GM12878 (cell line): ENCODE data around the gene KIRREL2. TPM values are rescaled to one million over a fixed set of nuclear protein-coding genes. Genes with fewer than 3 reads are reported as not detected.

Experiments used
- ATAC-seq: fragments of 200-7000 bp; cut with Tn5 transposase; 3 replicates; pipeline ENCODE4 v1.9.1; 2020; ENCODE audit warnings: mild to moderate bottlenecking, moderate library complexity
- BruUV-seq: library from RNA; stranded (reverse); fragments of 400-500 nt; replicated peaks from 2 replicates; lab custom pipeline; 2021; lab: Mats Ljungman, UMichigan
- CTCF ChIA-PET: fragments of 300-600 bp; sonication (Branson Sonifier 250); formaldehyde crosslinking; extraction: SDS; loops from one replicate; lab custom pipeline; 2021; ENCODE audit warnings: inconsistent platforms; lab: Yijun Ruan, JAX
- POLR2A ChIA-PET: fragments of 350-600 bp; formaldehyde crosslinking; extraction: SDS; loops from one replicate; lab custom pipeline; 2021; ENCODE audit warnings: inconsistent platforms; lab: Charles Lee
- RAD21 ChIA-PET: fragments of 300-600 bp; sonication (Branson Sonifier 250); formaldehyde crosslinking; loops from one replicate; lab custom pipeline; 2023; ENCODE audit warnings: antibody characterized with exemption; ENCODE audit not compliant: unreplicated experiment; lab: Charles Lee
- SMC1A ChIA-PET: fragments of 300-600 bp; sonication (Branson Sonifier 250); formaldehyde crosslinking; loops from one replicate; lab custom pipeline; 2023; ENCODE audit not compliant: unreplicated experiment, uncharacterized antibody; lab: Charles Lee
- DNase-seq: peaks from one replicate; pipeline ENCODE4 v3.0.0-alpha.2; 2011; ENCODE audit warnings: low read depth, low spot score
- FAIRE-seq: peaks from 3 replicates; lab custom pipeline; 2011; peaks lifted over from hg19 to GRCh38; lab: Jason Lieb, UNC
- H2AFZ ChIP-seq: 2 replicates; pipeline ENCODE4 v1.6.0; 2011; ENCODE audit warnings: low read depth, low read length, control low read depth; ENCODE audit not compliant: control insufficient read depth
- H3K27ac ChIP-seq: 2 replicates; pipeline ENCODE4 v1.5.1; 2011; ENCODE audit warnings: control low read depth; ENCODE audit not compliant: control insufficient read depth, insufficient read depth
- H3K27me3 ChIP-seq, 2 experiments: replicated peaks in 1 of 2; 2 replicates each; pipeline versions ENCODE4 v1.6.0 to v1.6.1; 2011; ENCODE audit warnings: low read length in 1 of 2; ENCODE audit not compliant: control insufficient read depth in 2 of 2, insufficient read depth in 2 of 2
- H3K36me3 ChIP-seq, 2 experiments: 2 replicates each; pipeline ENCODE4 v1.5.1; 2011; ENCODE audit warnings: low read length in 1 of 2; ENCODE audit not compliant: control insufficient read depth in 2 of 2, insufficient read depth in 2 of 2
- H3K4me1 ChIP-seq: 2 replicates; pipeline ENCODE4 v1.6.1; 2011; ENCODE audit warnings: mild to moderate bottlenecking, low read length, moderate library complexity, mixed read lengths; ENCODE audit not compliant: control insufficient read depth, insufficient read depth
- H3K4me2 ChIP-seq: 2 replicates; pipeline ENCODE4 v1.6.0; 2011; ENCODE audit warnings: control low read depth; ENCODE audit not compliant: control insufficient read depth, insufficient read depth
- H3K4me3 ChIP-seq: fragments of 200-600 bp; sonication (generic); 2 replicates; pipeline ENCODE4 v1.5.1; 2016
- H3K79me2 ChIP-seq: 2 replicates; pipeline ENCODE4 v1.6.0; 2011; ENCODE audit warnings: low read length; ENCODE audit not compliant: control insufficient read depth, insufficient read depth
- H3K9ac ChIP-seq: 2 replicates; pipeline ENCODE4 v1.8.0; 2011; ENCODE audit warnings: low read length, control low read depth, mixed read lengths; ENCODE audit not compliant: control insufficient read depth, insufficient read depth
- H3K9me3 ChIP-seq: replicated peaks from 3 replicates; pipeline ENCODE4 v1.5.1; 2011; ENCODE audit warnings: mild to moderate bottlenecking, low read length; ENCODE audit not compliant: control insufficient read depth, insufficient read depth
- H4K20me1 ChIP-seq: 2 replicates; pipeline ENCODE4 v1.6.0; 2011; ENCODE audit not compliant: control insufficient read depth, insufficient read depth
- BCL11A ChIP-seq: IDR thresholded peaks from 2 replicates; pipeline ENCODE4 v1.6.1; 2011; ENCODE audit warnings: low read depth, low read length
- CBFB ChIP-seq: IDR thresholded peaks from 2 replicates; pipeline ENCODE4 v1.6.1; 2016; ENCODE audit warnings: antibody characterized with exemption, low read depth
- GABPA ChIP-seq: IDR thresholded peaks from 2 replicates; pipeline ENCODE4 v1.6.1; 2014; ENCODE audit warnings: antibody characterized with exemption, low read depth, mild to moderate bottlenecking, inconsistent platforms
- HDAC6 ChIP-seq: fragments of 200-600 bp; sonication (generic); IDR thresholded peaks from one replicate; pipeline ENCODE4 v1.8.0; 2017; ENCODE audit warnings: antibody characterized with exemption; ENCODE audit not compliant: unreplicated experiment
- IKZF1 ChIP-seq: fragments of 450-650 bp; conservative IDR thresholded peaks from 2 replicates; pipeline ENCODE4 v1.6.1; 2017; ENCODE audit warnings: antibody characterized with exemption, mild to moderate bottlenecking
- IRF4 ChIP-seq: IDR thresholded peaks from 2 replicates; pipeline ENCODE4 v1.6.1; 2011; ENCODE audit warnings: low read depth, low read length
- JUNB ChIP-seq: IDR thresholded peaks from 2 replicates; pipeline ENCODE4 v1.6.1; 2016; ENCODE audit warnings: antibody characterized with exemption, mild to moderate bottlenecking
- KLF5 ChIP-seq: fragments of 450-650 bp; IDR thresholded peaks from 2 replicates; pipeline ENCODE4 v1.6.1; 2014; ENCODE audit warnings: mild to moderate bottlenecking; ENCODE audit not compliant: partially characterized antibody
- MYB ChIP-seq: fragments of 150-350 bp; IDR thresholded peaks from 2 replicates; pipeline ENCODE4 v1.6.1; 2014; ENCODE audit warnings: mild to moderate bottlenecking, low read depth, low read length, borderline replicate concordance
- NFYA ChIP-seq: IDR thresholded peaks from 2 replicates; pipeline ENCODE4 v1.6.1; 2011; ENCODE audit warnings: low read depth, mild to moderate bottlenecking, low read length, improper control_type of control experiment, borderline replicate concordance
- NR2F1 ChIP-seq: fragments of 450-650 bp; conservative IDR thresholded peaks from 2 replicates; pipeline ENCODE4 v1.6.1; 2017; ENCODE audit warnings: mild to moderate bottlenecking
- PAX5 ChIP-seq: IDR thresholded peaks from 2 replicates; pipeline ENCODE4 v1.6.1; 2011; ENCODE audit warnings: low read depth, low read length, borderline replicate concordance
- TAF1 ChIP-seq: IDR thresholded peaks from 2 replicates; pipeline ENCODE4 v1.6.1; 2011; ENCODE audit warnings: mild to moderate bottlenecking, low read depth, low read length, borderline replicate concordance
- TARDBP ChIP-seq: IDR thresholded peaks from 2 replicates; pipeline ENCODE4 v1.6.1; 2016; ENCODE audit warnings: borderline replicate concordance
- WGBS: methylation state at CpG from one replicate; pipeline ENCODE4 v1.1.6; 2016; ENCODE audit warnings: low lambda C conversion rate; ENCODE audit not compliant: insufficient replicate concordance, insufficient coverage; ENCODE audit errors: missing lambda C conversion rate; 5-methylcytosine and 5-hydroxymethylcytosine counted together
- in situ Hi-C: fragments of 300-500 bp; cut with MboI; formaldehyde crosslinking; loops from 9 replicates; pipeline ENCODE4 v1.14.3; 2018; ENCODE audit warnings: mixed read lengths
- intact Hi-C: fragments of 100-400 bp; cut with micrococcal nuclease; formaldehyde crosslinking; loops from one replicate; pipeline ENCODE4 v1.14.2; 2022; ENCODE audit not compliant: unreplicated experiment
- polyA plus RNA-seq, 11 experiments: library from polyadenylated mRNA; depleted of rRNA in 4 of 11; unstranded in 6 of 11; stranded (reverse) in 5 of 11; fragments of >200 nt; fragmentation: Nextera tagmentation in 4 of 11; fragmentation: Illumina TruSeq in 1 of 11; extraction: Ambion mirVana in 4 of 11; extraction: Trizol in 1 of 11; gene quantifications; 1 replicate in 1 of 11; 2 replicates in 10 of 11; pipeline versions ENCODE4 v1.2.1 to v1.2.3, GENCODE V29; 2011 to 2016; ENCODE audit warnings: inconsistent platforms in 2 of 11, missing spikeins in 2 of 11, low read depth in 1 of 11
- total RNA-seq, 4 experiments: library from RNA; depleted of rRNA in 3 of 4; stranded (reverse); fragments of >200 nt in 3 of 4; fragmentation: Illumina TruSeq in 1 of 4; extraction: Trizol in 1 of 4; gene quantifications; 2 replicates each; pipeline versions ENCODE4 v1.2.1 to v1.2.3, GENCODE V29; 2013 to 2021
- TF ChIP-seq, protein P1 (sequence below): fragments of 450-650 bp; IDR thresholded peaks from 2 replicates; pipeline ENCODE4 v1.6.1; 2017; ENCODE audit warnings: mild to moderate bottlenecking, moderate library complexity
- TF ChIP-seq, protein P2 (sequence below): fragments of 450-650 bp; formaldehyde crosslinking; IDR thresholded peaks from 2 replicates; pipeline ENCODE4 v1.4.0; 2020; ENCODE audit warnings: mild to moderate bottlenecking, moderate library complexity

Gene KIRREL2
- total and polyA plus RNA-seq, 10 of the 15 experiments (the other 5 are each of a cell fraction or from before 2014, with no cell fraction given): 0.03 to 0.06 TPM; not detected in 8

DNA sequence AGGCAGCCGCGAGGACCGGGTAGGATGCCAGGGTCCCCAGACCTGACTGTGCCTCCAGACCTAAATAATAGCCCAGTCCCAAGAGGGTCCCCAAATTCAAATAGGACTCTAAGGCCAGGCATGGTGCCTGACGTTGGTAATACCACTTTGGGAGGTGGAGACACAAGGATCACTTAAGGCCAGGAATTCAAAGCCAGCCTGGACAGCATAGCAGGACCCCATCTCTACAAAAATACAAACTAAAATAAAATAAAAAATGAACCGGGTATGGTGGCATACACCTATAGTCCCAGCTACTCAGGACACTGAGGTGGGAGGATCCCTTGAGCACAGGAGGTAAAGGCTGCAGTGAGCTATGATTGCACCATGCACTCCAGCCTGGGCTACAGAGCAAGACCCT lies 6.3 kb downstream of the KIRREL2 start (continued):
- TF ChIP-seq TARDBP (no peak), PAX5 (no peak)

DNA sequence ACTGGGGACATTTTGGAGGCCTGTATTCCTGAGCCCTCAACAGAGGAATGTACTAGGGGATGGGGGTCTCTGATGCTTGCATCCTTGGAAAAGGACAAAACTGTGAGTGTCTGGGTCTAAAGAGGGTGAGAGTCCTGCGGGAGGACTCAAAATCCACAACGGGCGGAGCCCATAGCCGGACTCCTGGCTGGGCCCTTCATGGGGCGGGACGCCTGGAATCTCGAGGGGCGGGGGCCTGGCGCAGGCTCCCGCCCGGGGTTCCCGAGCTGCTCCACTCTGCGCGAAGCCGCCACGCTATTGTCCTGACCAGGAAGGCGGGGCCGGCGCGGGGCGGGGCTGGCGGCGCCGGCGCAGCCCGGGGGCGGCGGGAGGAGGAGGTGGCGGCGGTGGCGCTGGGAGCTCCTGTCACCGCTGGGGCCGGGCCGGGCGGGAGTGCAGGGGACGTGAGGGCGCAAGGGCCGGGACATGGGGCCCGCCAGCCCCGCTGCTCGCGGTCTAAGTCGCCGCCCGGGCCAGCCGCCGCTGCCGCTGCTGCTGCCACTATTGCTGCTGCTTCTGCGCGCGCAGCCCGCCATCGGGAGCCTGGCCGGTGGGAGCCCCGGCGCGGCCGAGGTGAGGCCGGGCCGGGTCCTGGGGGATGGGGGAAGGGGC lies 11.6 kb downstream of the KIRREL2 start, which contains the start of gene APLP1:
APLP1 (plus strand) TSS at position 403 of the 651 bp plus-strand sequence; CDS start at position 466, 63 bp downstream.
- in situ Hi-C loops: no loop called here
- H3K4me3 ChIP-seq: peak within 1 kb of the TSS; percentile 51; the same call in 1 of the 2 replicates
- SMC1A ChIA-PET: no interaction called here
- 2% methylated on average over 18 of the region's 60 CpGs for WGBS
- DNase-seq: no peak
- no peaks in the 10 kb centered on the region for H4K20me1 ChIP-seq
- CTCF ChIA-PET: interaction anchor here (1.1 kb wide), 1 partner anchor 11 kb away, joined by 3 read pairs; no protein-coding TSS in a partner anchor
- peak within 1 kb of the TSS; percentile 55 for H3K4me2 ChIP-seq
- H3K27me3 ChIP-seq: peaks cover 2 to 4% of the 10 kb centered on the region in 2 experiments; a peak in 1 of 4 replicates
- RAD21 ChIA-PET: interaction anchor here (1.5 kb wide), 1 partner anchor 63 kb away, joined by 6 read pairs; no protein-coding TSS in a partner anchor
- POLR2A ChIA-PET: interaction anchor here (0.6 kb wide), 1 partner anchor 106 kb away, joined by 6 read pairs; no protein-coding TSS in a partner anchor
- peak; percentile 88 for ATAC-seq
- no peak within 1 kb of the TSS for H2AFZ ChIP-seq
- intact Hi-C loops: no loop called here
- H3K9ac ChIP-seq: no peak within 1 kb of the TSS
- H3K79me2 ChIP-seq: no peaks in the 10 kb centered on the region
- H3K9me3 ChIP-seq: no peaks in the 10 kb centered on the region
- no peak for FAIRE-seq
- no TSS peak for BruUV-seq
- peaks cover 13% of the 10 kb centered on the region for H3K4me1 ChIP-seq
- no peaks in the 10 kb centered on the region for H3K36me3 ChIP-seq
- no peak within 1 kb of the TSS for H3K27ac ChIP-seq
- no peak for TF ChIP-seq CBFB
- TF ChIP-seq NFYA: no peak
- no peak for TF ChIP-seq JUNB
- TF ChIP-seq IRF4: no peak
- TF ChIP-seq, protein P1, sequence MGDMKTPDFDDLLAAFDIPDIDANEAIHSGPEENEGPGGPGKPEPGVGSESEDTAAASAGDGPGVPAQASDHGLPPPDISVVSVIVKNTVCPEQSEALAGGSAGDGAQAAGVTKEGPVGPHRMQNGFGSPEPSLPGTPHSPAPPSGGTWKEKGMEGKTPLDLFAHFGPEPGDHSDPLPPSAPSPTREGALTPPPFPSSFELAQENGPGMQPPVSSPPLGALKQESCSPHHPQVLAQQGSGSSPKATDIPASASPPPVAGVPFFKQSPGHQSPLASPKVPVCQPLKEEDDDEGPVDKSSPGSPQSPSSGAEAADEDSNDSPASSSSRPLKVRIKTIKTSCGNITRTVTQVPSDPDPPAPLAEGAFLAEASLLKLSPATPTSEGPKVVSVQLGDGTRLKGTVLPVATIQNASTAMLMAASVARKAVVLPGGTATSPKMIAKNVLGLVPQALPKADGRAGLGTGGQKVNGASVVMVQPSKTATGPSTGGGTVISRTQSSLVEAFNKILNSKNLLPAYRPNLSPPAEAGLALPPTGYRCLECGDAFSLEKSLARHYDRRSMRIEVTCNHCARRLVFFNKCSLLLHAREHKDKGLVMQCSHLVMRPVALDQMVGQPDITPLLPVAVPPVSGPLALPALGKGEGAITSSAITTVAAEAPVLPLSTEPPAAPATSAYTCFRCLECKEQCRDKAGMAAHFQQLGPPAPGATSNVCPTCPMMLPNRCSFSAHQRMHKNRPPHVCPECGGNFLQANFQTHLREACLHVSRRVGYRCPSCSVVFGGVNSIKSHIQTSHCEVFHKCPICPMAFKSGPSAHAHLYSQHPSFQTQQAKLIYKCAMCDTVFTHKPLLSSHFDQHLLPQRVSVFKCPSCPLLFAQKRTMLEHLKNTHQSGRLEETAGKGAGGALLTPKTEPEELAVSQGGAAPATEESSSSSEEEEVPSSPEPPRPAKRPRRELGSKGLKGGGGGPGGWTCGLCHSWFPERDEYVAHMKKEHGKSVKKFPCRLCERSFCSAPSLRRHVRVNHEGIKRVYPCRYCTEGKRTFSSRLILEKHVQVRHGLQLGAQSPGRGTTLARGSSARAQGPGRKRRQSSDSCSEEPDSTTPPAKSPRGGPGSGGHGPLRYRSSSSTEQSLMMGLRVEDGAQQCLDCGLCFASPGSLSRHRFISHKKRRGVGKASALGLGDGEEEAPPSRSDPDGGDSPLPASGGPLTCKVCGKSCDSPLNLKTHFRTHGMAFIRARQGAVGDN: no peak
- no peak for TF ChIP-seq BCL11A
- TF ChIP-seq, protein P2, sequence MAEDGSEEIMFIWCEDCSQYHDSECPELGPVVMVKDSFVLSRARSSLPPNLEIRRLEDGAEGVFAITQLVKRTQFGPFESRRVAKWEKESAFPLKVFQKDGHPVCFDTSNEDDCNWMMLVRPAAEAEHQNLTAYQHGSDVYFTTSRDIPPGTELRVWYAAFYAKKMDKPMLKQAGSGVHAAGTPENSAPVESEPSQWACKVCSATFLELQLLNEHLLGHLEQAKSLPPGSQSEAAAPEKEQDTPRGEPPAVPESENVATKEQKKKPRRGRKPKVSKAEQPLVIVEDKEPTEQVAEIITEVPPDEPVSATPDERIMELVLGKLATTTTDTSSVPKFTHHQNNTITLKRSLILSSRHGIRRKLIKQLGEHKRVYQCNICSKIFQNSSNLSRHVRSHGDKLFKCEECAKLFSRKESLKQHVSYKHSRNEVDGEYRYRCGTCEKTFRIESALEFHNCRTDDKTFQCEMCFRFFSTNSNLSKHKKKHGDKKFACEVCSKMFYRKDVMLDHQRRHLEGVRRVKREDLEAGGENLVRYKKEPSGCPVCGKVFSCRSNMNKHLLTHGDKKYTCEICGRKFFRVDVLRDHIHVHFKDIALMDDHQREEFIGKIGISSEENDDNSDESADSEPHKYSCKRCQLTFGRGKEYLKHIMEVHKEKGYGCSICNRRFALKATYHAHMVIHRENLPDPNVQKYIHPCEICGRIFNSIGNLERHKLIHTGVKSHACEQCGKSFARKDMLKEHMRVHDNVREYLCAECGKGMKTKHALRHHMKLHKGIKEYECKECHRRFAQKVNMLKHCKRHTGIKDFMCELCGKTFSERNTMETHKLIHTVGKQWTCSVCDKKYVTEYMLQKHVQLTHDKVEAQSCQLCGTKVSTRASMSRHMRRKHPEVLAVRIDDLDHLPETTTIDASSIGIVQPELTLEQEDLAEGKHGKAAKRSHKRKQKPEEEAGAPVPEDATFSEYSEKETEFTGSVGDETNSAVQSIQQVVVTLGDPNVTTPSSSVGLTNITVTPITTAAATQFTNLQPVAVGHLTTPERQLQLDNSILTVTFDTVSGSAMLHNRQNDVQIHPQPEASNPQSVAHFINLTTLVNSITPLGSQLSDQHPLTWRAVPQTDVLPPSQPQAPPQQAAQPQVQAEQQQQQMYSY (CRISPR knock-in tag): no peak
- no peak for TF ChIP-seq HDAC6
- TF ChIP-seq TAF1: no peak
- TF ChIP-seq GABPA: no peak
- TF ChIP-seq MYB: no peak
- TF ChIP-seq KLF5: no peak
- TF ChIP-seq IKZF1: 0 out of 2 replicates have a peak, but pooled peaks have one; percentile 17
- TF ChIP-seq NR2F1: 0 out of 2 replicates have a peak, but pooled peaks have one; percentile 19
